ENCODE data around the gene GRAP2. TPM values are rescaled to one million over a fixed set of nuclear protein-coding genes. Genes with fewer than 3 reads are reported as not detected.

GRAP2 gene
- total RNA-seq = 10 to 100 TPM in 2 of 5 donors, 1 to 10 TPM in 1, not detected in 2; 3.5 to 29.1 (median 17.0) TPM
- 1 to 10 TPM in 2 of 3 donors, under 1 TPM in 1; 0.45 to 2.6 (median 1.2) TPM for polyA plus RNA-seq
- long read RNA-seq, donor 1 = 0 reads
- long read RNA-seq, donor 2 = 0 reads
- long read RNA-seq, donor 3 = 0 reads
- long read RNA-seq, donor 4 = 0 reads
- long read RNA-seq, donor 5 = 0 reads
- long read RNA-seq, donor 6 = 0 reads
- long read RNA-seq, donor 7, partial matches to known transcripts = 0 of 1 reads
- long read RNA-seq, donor 7, other reads (novel, unspliced or antisense) = 0 of 1 reads
- long read RNA-seq, donor 8 = 0 reads
- long read RNA-seq, donor 9 = 0 reads
- long read RNA-seq, donor 10 = 0 reads

- peak within 1 kb of the TSS; percentile 0 to 20 (median 3) for H3K4me3 ChIP-seq
- H3K36me3 ChIP-seq = no peaks in the 10 kb centered on the region
- no peaks in the 10 kb centered on the region for H3K27me3 ChIP-seq
- peak in 2 of 3 donors; percentile 38 to 52 for TF ChIP-seq POLR2AphosphoS5 (IDR thresholded peaks at IDR 0.05)
- TF ChIP-seq EP300 (IDR thresholded peaks at IDR 0.05) = no peak
- no peaks in the 10 kb centered on the region for H3K9me3 ChIP-seq
- peak within 1 kb of the TSS in 3 of 5 donors; percentile 23 to 37 (median 28) for H3K27ac ChIP-seq
- peak in 1 of 2 donors; percentile 65 for DNase-seq
- intact Hi-C loops (cut with DNase I; ENCODE audit: low total_unique reads) = no loop called here
- peaks cover 0 to 10% (median 0%) of the 10 kb centered on the region in 4 donors for H3K4me1 ChIP-seq
- 53 to 68% (median 65%) methylated on average over 4 of the region's 4 CpGs for WGBS, 5 donors
These were observed at the start of gene GRAP2 for GRCh38 chr22:39900306-39901227. Gene GRAP2, plus strand, starts transcription at chr22:39901084. Its CDS starts 46,023 bp downstream, at chr22:39947107.

- no peaks in the 10 kb centered on the region for H3K36me3 ChIP-seq
- no peak for TF ChIP-seq POLR2AphosphoS5 (IDR thresholded peaks at IDR 0.05)
- TF ChIP-seq CTCF (IDR thresholded peaks at IDR 0.05) = no peak
- no peak for TF ChIP-seq EP300 (IDR thresholded peaks at IDR 0.05)
- TF ChIP-seq POLR2A (IDR thresholded peaks at IDR 0.05) = no peak
- H3K9me3 ChIP-seq = no peaks in the 10 kb centered on the region
- H3K27me3 ChIP-seq = no peaks in the 10 kb centered on the region
- no peak for DNase-seq
- WGBS, 5 donors = 81 to 96% (median 93%) methylated on average over 4 of the region's 4 CpGs
- intact Hi-C loops (cut with DNase I; ENCODE audit: low total_unique reads) = no loop called here
- no peaks in the 10 kb centered on the region for H3K4me1 ChIP-seq
- no peak overlapping the region for H3K27ac ChIP-seq
- H3K4me3 ChIP-seq = no peak overlapping the region
These were observed 49.1 kb upstream of the GRAP2 start for GRCh38 chr22:39851606-39852315.

- Histone ChIP-seq H3K36me3 (no peaks in the 10 kb centered on the region), H3K4me3 (no peak overlapping the region), H3K9me3 (no peaks in the 10 kb centered on the region), H3K27me3 (no peaks in the 10 kb centered on the region), H3K27ac (no peak overlapping the region), H3K4me1 (no peaks in the 10 kb centered on the region)
- no peak for DNase-seq
- no peak for TF ChIP-seq EP300 (IDR thresholded peaks at IDR 0.05)
- TF ChIP-seq CTCF (IDR thresholded peaks at IDR 0.05) = no peak
- TF ChIP-seq POLR2AphosphoS5 (IDR thresholded peaks at IDR 0.05) = no peak
- TF ChIP-seq POLR2A (IDR thresholded peaks at IDR 0.05) = no peak
- WGBS, 5 donors = 69 to 79% (median 76%) methylated on average over 2 of the region's 2 CpGs
- intact Hi-C loops (cut with DNase I; ENCODE audit: low total_unique reads) = no loop called here
These were observed 48.1 kb upstream of the GRAP2 start for GRCh38 chr22:39852799-39853198.

- DNase-seq = no peak
- intact Hi-C loops (cut with DNase I; ENCODE audit: low total_unique reads) = no loop called here
These were observed 44.3 kb upstream of the GRAP2 start for GRCh38 chr22:39856588-39856987.

More at GRCh38 chr22:39856588-39856987, 44.3 kb upstream of the GRAP2 start:
- no peaks in the 10 kb centered on the region for H3K9me3 ChIP-seq
- H3K27ac ChIP-seq = no peak overlapping the region
- H3K27me3 ChIP-seq = peaks cover 0 to 3% (median 0%) of the 10 kb centered on the region in 3 donors
- H3K4me1 ChIP-seq = no peaks in the 10 kb centered on the region
- 74 to 85% (median 81%) methylated on average over 4 of the region's 4 CpGs for WGBS, 5 donors
- no peak overlapping the region for H3K4me3 ChIP-seq
- H3K36me3 ChIP-seq = no peaks in the 10 kb centered on the region
- TF ChIP-seq CTCF (IDR thresholded peaks at IDR 0.05) (no peak), POLR2A (IDR thresholded peaks at IDR 0.05) (no peak), EP300 (IDR thresholded peaks at IDR 0.05) (no peak), POLR2AphosphoS5 (IDR thresholded peaks at IDR 0.05) (no peak)

Measured in stomach (tissue), 19 donors.